DMS114 treated with DMSO at 0.1 percent for 48 hours (cell line): ENCODE measurements around the gene NOVA1.

ENCODE experiments used
- DNase-seq: peaks from one replicate; lab custom pipeline; 2025; ENCODE audit not compliant: unreplicated experiment; lab: John Stamatoyannopoulos, UW

Gene NOVA1

DNA sequence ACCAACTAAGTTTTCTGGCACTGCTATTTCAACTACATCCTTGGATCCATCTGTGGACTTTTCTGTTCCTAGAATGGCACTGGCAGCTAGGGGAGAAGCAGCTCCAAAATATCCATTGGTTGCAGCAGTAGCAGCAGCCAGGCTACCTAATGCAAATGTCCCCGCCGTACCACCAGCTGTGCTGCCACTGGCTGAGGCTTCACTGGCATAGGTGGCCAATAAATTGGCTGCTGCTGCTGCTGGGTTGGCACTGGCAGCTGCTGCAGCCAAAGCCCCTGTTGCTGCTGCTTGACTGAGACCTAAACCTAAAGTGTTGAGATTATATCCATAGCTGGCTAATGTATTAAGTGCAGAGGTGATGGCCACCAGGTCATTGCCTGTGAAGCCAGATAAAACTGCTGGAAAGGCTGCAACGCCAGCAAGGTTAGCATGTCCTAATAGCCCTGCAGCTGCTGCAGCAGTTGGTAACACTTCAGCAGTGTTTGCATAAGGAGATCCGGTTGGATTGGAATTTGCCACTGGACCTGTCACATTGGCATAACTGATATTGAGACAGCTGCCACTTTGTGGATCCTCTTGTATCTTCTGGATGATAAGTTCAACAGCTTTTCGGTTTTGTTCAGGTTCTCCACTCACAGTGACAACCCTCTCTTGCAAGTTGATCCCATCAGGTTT lies 149.5 kb downstream of the NOVA1 start:
- no peak for DNase-seq

DNA sequence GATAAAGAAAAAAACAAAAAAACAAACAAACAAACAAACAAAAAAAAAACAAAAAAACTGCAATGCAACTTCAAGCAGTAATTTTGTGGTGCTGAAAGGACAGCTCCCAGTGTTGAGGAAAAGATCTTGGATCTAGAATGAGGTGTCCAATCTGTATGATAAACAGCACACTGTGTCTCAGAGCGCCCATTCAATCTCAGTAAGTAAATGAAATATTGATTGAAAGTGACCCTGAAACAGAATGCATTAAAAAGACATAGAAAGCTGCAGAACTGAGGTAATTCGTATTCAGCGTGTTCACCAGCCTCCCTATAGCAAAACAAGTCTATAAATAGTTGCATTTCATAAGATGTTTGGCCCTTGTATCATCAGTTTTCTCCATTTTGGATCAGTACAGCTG lies 153.0 kb downstream of the NOVA1 start:
- no peak for DNase-seq

DNA sequence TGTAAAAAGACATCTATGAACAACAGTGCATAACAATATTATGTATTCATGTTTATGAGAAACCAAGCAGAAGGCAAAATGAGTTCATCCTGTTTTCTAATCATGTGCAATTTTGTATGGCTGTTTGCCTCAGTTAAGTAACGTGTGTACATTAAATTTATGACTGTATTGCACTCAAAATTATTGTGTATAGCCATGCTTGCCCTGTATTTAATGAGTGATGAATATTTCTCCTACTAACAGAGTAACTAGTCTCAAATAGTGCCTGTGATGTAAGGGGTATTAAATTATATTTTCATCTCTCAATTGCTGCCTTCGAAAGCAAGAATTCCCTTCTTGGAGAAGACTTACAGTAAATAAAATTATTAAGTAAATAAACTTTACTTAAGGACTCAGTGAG lies 154.2 kb downstream of the NOVA1 start:
- DNase-seq: no peak

GRCh38 chr14:26429205-26429604 lies 168.6 kb downstream of the NOVA1 start:
- no peak for DNase-seq

DNA sequence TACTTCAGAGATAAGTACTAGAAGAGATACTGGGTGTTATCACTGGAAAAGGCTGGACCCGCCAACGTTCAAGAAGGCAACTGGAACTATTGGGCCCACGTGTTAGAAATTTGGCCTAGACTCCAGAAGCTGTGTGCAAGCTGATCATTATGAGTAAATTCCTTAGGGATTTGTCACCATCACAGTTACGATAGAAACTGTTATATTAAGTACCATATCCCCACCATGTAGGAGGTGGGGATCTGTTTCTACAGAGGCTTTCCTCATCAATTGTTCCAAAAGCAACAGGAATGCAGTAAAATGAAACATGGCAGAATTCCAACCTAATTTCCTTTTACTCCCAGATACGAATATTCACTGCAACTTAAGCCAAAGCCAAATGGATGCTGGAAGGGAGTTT lies 170.7 kb downstream of the NOVA1 start:
- no peak for DNase-seq

DNA sequence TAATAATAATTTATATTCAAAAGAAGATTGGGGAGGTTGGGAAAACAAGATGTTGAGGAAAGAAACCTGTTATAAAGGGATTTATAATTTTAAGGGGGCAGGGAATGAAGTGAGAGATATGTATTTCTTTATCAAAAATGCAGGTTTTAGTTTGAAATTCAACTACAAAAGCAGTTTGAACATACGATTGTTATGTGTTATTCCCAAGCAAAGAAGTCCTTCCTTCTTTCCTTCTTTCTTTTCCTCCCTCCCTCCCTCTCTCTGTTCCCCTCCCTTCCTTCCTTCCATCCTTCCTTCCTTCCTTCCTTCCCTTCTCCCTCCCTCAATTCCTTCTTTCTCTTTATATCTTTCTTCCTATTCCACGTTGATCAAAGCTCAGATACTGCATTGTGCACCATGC lies 173.3 kb downstream of the NOVA1 start:
- no peak for DNase-seq

- no peak for DNase-seq
Observed at GRCh38 chr14:26415618-26416123, 182.2 kb downstream of the NOVA1 start.

GRCh38 chr14:26414926-26415325 lies 182.9 kb downstream of the NOVA1 start:
- DNase-seq: no peak

DNA sequence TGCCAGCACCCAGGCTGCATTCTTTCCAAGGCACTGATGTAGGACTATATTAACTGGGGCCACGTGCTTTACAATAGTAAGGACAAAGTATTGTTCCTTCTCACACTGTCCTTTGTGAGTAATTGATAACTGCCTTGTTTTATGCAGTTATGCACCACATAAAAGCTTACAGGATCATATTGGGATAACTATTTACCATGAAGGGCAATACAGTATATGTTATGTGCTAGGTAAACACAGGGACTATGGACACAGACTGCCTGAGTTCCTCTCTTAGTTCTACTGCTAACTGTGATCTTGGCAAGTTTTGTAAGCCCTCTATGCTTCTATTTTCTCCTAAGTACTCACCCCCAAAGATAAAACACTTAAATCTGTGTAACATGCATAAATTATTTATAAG lies 183.7 kb downstream of the NOVA1 start:
- no peak for DNase-seq

DNA sequence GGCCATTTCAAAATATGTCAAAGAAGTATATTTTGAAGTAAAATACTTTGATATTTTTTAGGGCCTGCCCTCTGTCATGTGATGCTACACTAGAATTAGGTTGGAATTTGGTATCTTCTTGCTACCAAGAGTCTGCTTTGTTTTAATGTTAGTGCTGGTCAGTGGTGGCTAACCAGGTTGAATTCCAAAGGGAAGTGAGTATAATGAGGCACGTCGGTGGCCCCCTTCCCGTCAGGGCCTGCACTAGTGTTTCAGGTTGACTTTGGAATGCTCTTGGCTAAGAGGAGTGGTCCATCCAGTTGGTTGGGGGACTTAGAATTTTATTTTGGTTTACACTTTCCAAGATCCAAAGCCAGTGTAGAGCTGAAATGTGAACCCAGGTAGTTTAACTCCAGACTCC lies 185.4 kb downstream of the NOVA1 start:
- no peak for DNase-seq

- DNase-seq: no peak
Observed at GRCh38 chr14:26410189-26410685, 187.6 kb downstream of the NOVA1 start.

- DNase-seq: no peak
Observed at GRCh38 chr14:26404927-26405326, 192.9 kb downstream of the NOVA1 start.

GRCh38 chr14:26403760-26404159 lies 194.1 kb downstream of the NOVA1 start:
- DNase-seq: no peak

DNA sequence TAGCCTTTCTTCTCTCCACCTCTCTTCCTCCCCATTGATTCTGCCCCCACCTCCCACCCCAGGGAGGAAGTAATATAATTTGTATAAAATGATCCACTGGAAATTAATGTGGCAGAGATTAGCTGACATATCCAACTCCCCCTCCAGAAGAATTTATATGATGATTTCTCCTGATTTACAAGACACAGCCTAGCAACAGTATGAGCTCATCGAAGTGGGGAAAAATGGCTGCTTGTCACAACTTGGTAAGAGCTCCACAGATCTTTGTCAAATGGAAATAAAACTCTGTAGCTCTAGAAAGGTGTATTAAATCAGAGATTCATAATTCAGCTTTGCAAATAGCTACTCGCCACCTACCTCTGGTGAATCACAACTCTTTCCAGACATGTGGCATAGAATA lies 195.7 kb downstream of the NOVA1 start:
- DNase-seq: no peak

DNA sequence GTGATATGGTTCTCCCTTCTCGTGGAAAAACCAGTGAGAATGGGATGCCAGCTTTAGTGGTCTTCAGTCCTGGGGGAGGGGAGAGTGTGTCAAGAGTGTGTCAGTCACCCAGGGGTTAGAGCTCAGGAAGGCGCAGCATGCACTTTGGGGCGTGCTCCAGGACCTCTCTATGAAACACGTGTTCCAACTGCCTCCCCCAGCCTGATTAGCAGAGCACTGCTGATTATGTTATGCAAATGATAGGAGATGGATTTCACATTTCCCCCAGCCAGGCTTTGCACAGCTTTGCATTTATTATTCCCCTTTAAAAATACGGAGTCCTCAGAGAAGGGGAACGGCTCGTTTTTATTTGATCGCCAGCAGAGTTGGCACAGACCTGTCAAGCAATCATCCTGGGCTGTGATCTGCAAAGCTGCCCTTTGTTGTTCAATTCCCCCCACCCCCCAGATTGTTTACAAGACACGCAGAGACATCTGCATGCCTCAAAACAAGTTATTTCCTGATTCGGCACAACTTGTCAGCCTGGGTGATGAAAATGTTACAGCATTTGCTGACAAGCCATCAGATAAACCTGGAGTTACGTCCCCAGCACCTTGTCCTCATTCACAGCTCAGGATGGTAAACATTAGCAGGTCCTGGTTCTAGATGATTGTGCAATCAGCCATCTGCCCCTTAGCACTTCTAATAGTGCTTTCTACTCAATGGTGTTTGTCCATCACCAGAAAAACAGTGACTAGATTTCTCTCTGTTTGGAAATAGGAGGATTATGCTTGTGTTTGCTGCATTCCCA lies 196.5 kb downstream of the NOVA1 start:
- DNase-seq: no peak

DNA sequence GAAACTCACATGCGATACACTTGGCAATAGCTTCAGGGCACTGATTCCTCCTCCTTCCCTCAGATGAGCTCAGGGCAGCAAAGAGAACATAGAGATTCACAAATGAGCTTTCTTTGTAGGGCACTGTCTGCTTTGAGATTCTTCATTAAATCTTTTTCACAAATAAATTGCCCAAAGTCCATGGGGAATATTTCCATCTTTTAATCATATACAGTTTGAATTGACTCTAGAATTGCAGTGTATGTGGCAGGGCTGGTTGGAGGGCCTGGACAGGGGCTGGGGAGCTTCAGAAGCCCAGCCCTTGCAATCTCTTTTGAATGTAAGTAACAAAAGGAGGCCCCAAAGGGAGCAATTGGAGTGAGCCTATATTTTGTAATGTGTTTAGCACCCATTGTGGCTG lies 197.5 kb downstream of the NOVA1 start:
- DNase-seq: no peak

DNA sequence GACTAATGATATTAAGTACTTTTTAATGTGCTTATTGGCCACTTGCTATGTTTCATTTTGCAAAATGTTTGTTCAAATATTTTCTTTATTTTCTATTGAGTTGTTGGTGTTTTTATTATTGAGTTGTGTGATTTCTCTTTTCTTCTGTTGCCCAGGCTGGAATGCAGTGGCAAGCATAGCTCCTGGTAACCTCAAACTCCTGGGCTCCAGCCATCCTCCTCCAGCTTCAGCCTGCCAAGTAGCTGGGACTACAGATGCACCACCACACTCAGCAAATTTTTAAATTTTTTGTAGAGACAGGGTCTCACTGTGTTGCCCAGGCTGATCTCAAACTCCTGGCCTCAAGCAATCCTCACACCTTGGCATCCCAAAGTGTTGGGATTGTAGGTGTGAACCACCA lies 199.2 kb downstream of the NOVA1 start:
- no peak for DNase-seq
